A549 (cell line): ENCODE measurements around the gene BCL2. TPM values are rescaled to one million over a fixed set of nuclear protein-coding genes. Genes with fewer than 3 reads are reported as not detected.

ENCODE experiments used
- ATAC-seq, 2 experiments: fragments of 200-7000 bp in 1 of 2; fragments of >200 bp in 1 of 2; cut with Nextera tagmentation in 1 of 2; cut with Tn5 transposase in 1 of 2; 3 replicates each; pipeline versions ENCODE4 v1.8.0 to v1.9.1; 2018 to 2020; ENCODE audit warnings: mild to moderate bottlenecking in 1 of 2, moderate library complexity in 1 of 2
- CTCF ChIA-PET: fragments of 300-600 bp; sonication (Branson Sonifier 250); formaldehyde crosslinking; extraction: SDS; loops from one replicate; lab custom pipeline; 2021; ENCODE audit warnings: antibody characterized with exemption, inconsistent platforms; lab: Yijun Ruan, JAX
- POLR2A ChIA-PET: fragments of 350-600 bp; formaldehyde crosslinking; extraction: SDS; loops from one replicate; lab custom pipeline; 2021; ENCODE audit warnings: antibody characterized with exemption, inconsistent platforms; lab: Yijun Ruan, JAX
- DNase-seq, 2 experiments: peaks; one replicate each; pipeline versions ENCODE4 v3.0.0 to v3.0.0-alpha.2; 2011 to 2016; ENCODE audit warnings: low read depth in 1 of 2, low spot score in 1 of 2
- FAIRE-seq: peaks from 2 replicates; lab custom pipeline; 2011; peaks lifted over from hg19 to GRCh38; lab: Jason Lieb, UNC
- H3K27ac ChIP-seq, 2 experiments: fragments of >200 bp; sonication (Bioruptor Twin); formaldehyde crosslinking; 3 replicates each; pipeline ENCODE4 v1.5.1; 2016 to 2017
- H3K4me1 ChIP-seq: fragments of >200 bp; sonication (Bioruptor Twin); formaldehyde crosslinking; 3 replicates; pipeline ENCODE4 v1.6.1; 2016
- H3K4me2 ChIP-seq: fragments of >200 bp; sonication (Bioruptor Twin); formaldehyde crosslinking; 3 replicates; pipeline ENCODE4 v1.6.1; 2016
- H3K4me3 ChIP-seq: fragments of >200 bp; sonication (Bioruptor Twin); formaldehyde crosslinking; 3 replicates; pipeline ENCODE4 v1.5.1; 2016
- H3K9me3 ChIP-seq: fragments of >200 bp; sonication (Bioruptor Twin); formaldehyde crosslinking; 3 replicates; pipeline ENCODE4 v1.6.1; 2016
- ATOH8 ChIP-seq: fragments of 250-450 bp; sonication (Bioruptor Pico); IDR thresholded peaks from 2 replicates; pipeline ENCODE4 v1.5.0; 2020; ENCODE audit warnings: low read depth, mild to moderate bottlenecking, moderate library complexity
- BCL3 ChIP-seq: fragments of >200 bp; sonication (Bioruptor Twin); formaldehyde crosslinking; IDR thresholded peaks from 3 replicates; pipeline ENCODE4 v1.6.1; 2016
- CBX8 ChIP-seq: fragments of 200-600 bp; sonication (generic); IDR thresholded peaks from 2 replicates; pipeline ENCODE4 v1.6.1; 2016
- EP300 ChIP-seq, 2 experiments: fragments of >200 bp; sonication (Bioruptor Twin); formaldehyde crosslinking; IDR thresholded peaks; 2 replicates in 1 of 2; 3 replicates in 1 of 2; pipeline ENCODE4 v1.6.1; 2016 to 2017
- FOSL2 ChIP-seq, 2 experiments: fragments of 450-650 bp in 1 of 2; fragments of >200 bp in 1 of 2; sonication (Bioruptor Twin) in 1 of 2; formaldehyde crosslinking; IDR thresholded peaks; 2 replicates each; pipeline versions ENCODE4 v1.5.0 to v1.6.1; 2016 to 2020; ENCODE audit warnings: mild to moderate bottlenecking in 1 of 2, moderate library complexity in 1 of 2
- HDAC2 ChIP-seq: fragments of 200-600 bp; sonication (generic); IDR thresholded peaks from 2 replicates; pipeline ENCODE4 v1.6.1; 2016
- HEYL ChIP-seq: fragments of 250-450 bp; sonication (Bioruptor Pico); IDR thresholded peaks from 2 replicates; pipeline ENCODE4 v1.8.0; 2021; ENCODE audit warnings: mild to moderate bottlenecking, moderate library complexity
- HOXB13 ChIP-seq: fragments of 250-450 bp; sonication (Bioruptor Pico); IDR thresholded peaks from 2 replicates; pipeline ENCODE4 v1.5.0; 2020; ENCODE audit warnings: low read depth, mild to moderate bottlenecking, moderate library complexity
- MAX ChIP-seq: IDR thresholded peaks from 2 replicates; pipeline ENCODE4 v1.6.1; 2012
- MAZ ChIP-seq: fragments of 150-350 bp; IDR thresholded peaks from 2 replicates; pipeline ENCODE4 v1.6.1; 2014; ENCODE audit warnings: antibody characterized with exemption, low read depth, low read length, borderline replicate concordance
- NFE2L2 ChIP-seq: fragments of 150-350 bp; conservative IDR thresholded peaks from 2 replicates; pipeline ENCODE4 v1.6.1; 2014; ENCODE audit warnings: low read length
- NPAS2 ChIP-seq: fragments of 250-450 bp; sonication (Bioruptor Pico); IDR thresholded peaks from 2 replicates; pipeline ENCODE4 v1.8.0; 2022; ENCODE audit warnings: mild to moderate bottlenecking, moderate library complexity, borderline replicate concordance
- PHF8 ChIP-seq: fragments of 200-600 bp; sonication (generic); IDR thresholded peaks from 2 replicates; pipeline ENCODE4 v1.6.1; 2016; ENCODE audit warnings: low read depth, mild to moderate bottlenecking, antibody characterized with exemption, moderate library complexity, borderline replicate concordance
- POLR2A ChIP-seq: IDR thresholded peaks from 2 replicates; pipeline ENCODE4 v1.6.1; 2012; ENCODE audit warnings: mild to moderate bottlenecking, low read length
- POLR2AphosphoS2 ChIP-seq: conservative IDR thresholded peaks from 2 replicates; pipeline ENCODE4 v1.6.1; 2012; ENCODE audit warnings: low read length, improper control_type of control experiment, inconsistent platforms
- RAD21 ChIP-seq, 2 experiments: fragments of >200 bp in 1 of 2; sonication (Bioruptor Twin) in 1 of 2; formaldehyde crosslinking in 1 of 2; IDR thresholded peaks in 1 of 2; conservative IDR thresholded peaks in 1 of 2; 2 replicates in 1 of 2; 3 replicates in 1 of 2; pipeline ENCODE4 v1.6.1; 2012 to 2018; ENCODE audit warnings: inconsistent platforms in 1 of 2
- SMC3 ChIP-seq: fragments of >200 bp; sonication (Bioruptor Twin); formaldehyde crosslinking; IDR thresholded peaks from 3 replicates; pipeline ENCODE4 v1.6.1; 2018; ENCODE audit warnings: inconsistent platforms
- TP53 ChIP-seq: fragments of 250-450 bp; sonication (Bioruptor Pico); IDR thresholded peaks from 2 replicates; pipeline ENCODE4 v1.5.0; 2021; ENCODE audit warnings: mild to moderate bottlenecking, moderate library complexity
- USF2 ChIP-seq: fragments of 450-650 bp; IDR thresholded peaks from 2 replicates; pipeline ENCODE4 v1.6.1; 2014; ENCODE audit warnings: antibody characterized with exemption
- WGBS: methylation state at CpG from one replicate; pipeline ENCODE4 v1.1.6; 2017; ENCODE audit errors: missing lambda C conversion rate; 5-methylcytosine and 5-hydroxymethylcytosine counted together
- polyA plus RNA-seq, 4 experiments: library from polyadenylated mRNA; depleted of rRNA in 3 of 4; stranded (reverse); fragments of >200 nt; fragmentation: RNase III in 1 of 4; extraction: RNeasy Plus Mini Kit Qiagen cat#74134 plus additional on column Dnase treatment in 1 of 4; gene quantifications; 2 replicates in 3 of 4; 3 replicates in 1 of 4; pipeline ENCODE4 v1.2.3, GENCODE V29; 2011 to 2017
- TF ChIP-seq, protein P1 (sequence below): IDR thresholded peaks from 2 replicates; pipeline ENCODE4 v1.6.1; 2012; ENCODE audit warnings: low read depth, borderline replicate concordance
- TF ChIP-seq, protein P2 (sequence below): fragments of >200 bp; sonication (Bioruptor Twin); formaldehyde crosslinking; IDR thresholded peaks from 3 replicates; pipeline ENCODE4 v1.5.1; 2016

BCL2 gene
- polyA plus RNA-seq, 2 of the 4 experiments (the other 2 are of a cell fraction) = 0.50 to 0.61 TPM

DNA sequence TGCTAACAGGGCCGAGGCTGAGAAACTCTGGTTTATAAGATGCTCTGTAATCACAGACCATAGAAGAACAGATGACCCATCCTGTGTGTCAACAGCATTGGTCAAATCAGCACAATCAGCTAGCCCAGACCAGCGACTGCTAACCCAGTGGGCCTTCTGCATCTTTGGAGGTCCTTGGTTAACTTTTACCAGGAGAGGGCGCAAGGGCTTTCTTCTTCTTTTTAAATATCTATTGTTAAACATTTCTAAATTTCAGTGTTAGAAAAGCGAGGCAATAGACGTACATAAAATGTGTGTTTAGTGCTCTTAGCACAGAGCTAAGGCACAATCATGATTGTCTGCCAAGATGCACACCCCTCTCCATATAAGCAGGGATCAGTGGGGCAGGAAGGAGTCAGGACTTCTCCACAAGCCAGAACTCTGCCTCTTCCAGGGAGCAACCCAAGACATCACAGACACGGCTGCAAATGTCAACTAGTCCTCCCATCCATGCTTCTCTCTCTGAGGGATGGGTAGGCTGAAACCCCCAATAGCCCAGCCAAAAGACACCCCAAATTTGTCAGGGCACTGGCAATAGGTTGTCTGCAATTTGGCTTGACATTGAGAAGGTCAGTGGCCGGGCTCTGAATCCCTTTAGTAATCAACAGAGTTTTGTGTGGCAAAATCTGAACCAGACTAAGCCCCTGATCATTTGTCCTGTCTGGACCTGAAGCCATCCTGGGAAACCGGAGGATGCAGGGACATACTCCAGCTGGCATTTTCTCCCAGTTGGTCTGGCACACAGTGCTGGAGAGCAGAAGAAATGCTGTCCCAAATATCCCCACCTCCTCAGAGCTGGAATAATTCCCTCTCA, 188.2 kb downstream of the BCL2 start:
- Histone ChIP-seq H3K9me3 (no peaks in the 10 kb centered on the region), H3K4me1 (no peaks in the 10 kb centered on the region), H3K4me2 (no peak overlapping the region), H3K27ac (no peak overlapping the region), H3K4me3 (no peak overlapping the region)
- 13% methylated on average over 7 of the region's 8 CpGs for whole genome bisulfite sequencing
- peak; percentile 16 to 22 for DNase-seq
- peak in 1 of 2 experiments; percentile 72; a peak in 3 of 6 replicates for ATAC-seq
- ChIA-PET POLR2A (no interaction called here), CTCF (interaction anchor here (0.6 to 5.0 kb wide), 15 partner anchors 10 to 299 kb away, joined by 3 to 26 read pairs (median 3); no protein-coding TSS in a partner anchor)
- TF ChIP-seq USF2 = no peak
- no peak for TF ChIP-seq EP300 (IDR thresholded peaks at IDR 0.05)
- no peak for TF ChIP-seq HEYL (CRISPR knock-in tag)
- TF ChIP-seq, protein P1, sequence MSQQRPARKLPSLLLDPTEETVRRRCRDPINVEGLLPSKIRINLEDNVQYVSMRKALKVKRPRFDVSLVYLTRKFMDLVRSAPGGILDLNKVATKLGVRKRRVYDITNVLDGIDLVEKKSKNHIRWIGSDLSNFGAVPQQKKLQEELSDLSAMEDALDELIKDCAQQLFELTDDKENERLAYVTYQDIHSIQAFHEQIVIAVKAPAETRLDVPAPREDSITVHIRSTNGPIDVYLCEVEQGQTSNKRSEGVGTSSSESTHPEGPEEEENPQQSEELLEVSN = no peak
- peak; percentile 65 for TF ChIP-seq SMC3
- no peak for TF ChIP-seq NPAS2
- no peak for TF ChIP-seq CBX8
- no peak for TF ChIP-seq PHF8
- peak; percentile 41 to 45 for TF ChIP-seq RAD21 (conservative IDR thresholded peaks at IDR 0.05 in 1 of 2, IDR thresholded peaks at IDR 0.05 in 1 of 2)
- TF ChIP-seq, protein P2, sequence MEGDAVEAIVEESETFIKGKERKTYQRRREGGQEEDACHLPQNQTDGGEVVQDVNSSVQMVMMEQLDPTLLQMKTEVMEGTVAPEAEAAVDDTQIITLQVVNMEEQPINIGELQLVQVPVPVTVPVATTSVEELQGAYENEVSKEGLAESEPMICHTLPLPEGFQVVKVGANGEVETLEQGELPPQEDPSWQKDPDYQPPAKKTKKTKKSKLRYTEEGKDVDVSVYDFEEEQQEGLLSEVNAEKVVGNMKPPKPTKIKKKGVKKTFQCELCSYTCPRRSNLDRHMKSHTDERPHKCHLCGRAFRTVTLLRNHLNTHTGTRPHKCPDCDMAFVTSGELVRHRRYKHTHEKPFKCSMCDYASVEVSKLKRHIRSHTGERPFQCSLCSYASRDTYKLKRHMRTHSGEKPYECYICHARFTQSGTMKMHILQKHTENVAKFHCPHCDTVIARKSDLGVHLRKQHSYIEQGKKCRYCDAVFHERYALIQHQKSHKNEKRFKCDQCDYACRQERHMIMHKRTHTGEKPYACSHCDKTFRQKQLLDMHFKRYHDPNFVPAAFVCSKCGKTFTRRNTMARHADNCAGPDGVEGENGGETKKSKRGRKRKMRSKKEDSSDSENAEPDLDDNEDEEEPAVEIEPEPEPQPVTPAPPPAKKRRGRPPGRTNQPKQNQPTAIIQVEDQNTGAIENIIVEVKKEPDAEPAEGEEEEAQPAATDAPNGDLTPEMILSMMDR = peak; percentile 56
- FAIRE-seq = no peak

DNA sequence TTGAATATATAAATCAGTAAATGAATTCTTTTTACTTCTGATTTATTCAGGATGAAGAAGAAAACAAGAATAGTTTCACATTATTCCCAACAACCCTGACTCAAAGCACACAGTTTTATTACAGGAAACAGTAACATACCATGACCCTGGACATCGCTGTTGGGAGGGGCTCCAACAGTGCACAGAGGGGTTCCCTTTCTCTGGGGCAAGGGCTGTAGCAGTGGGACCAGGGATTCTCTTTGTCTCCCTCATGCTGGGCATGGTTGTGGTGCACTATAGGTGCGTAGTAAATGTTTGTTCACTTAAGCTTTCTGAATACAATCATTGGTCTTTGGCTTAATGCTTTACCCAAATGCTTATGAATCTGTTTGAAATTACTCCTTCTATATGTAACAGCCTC, 189.4 kb downstream of the BCL2 start:
- H3K4me1 ChIP-seq = no peaks in the 10 kb centered on the region
- FAIRE-seq = no peak
- TF ChIP-seq MAZ = no peak
- no peak for TF ChIP-seq BCL3
- TF ChIP-seq FOSL2 (IDR thresholded peaks at IDR 0.05) = no peak
- no peak for TF ChIP-seq FOSL2 (CRISPR knock-in tag; IDR thresholded peaks at IDR 0.05)
- no peak for TF ChIP-seq POLR2AphosphoS2
- no peak for TF ChIP-seq NFE2L2
- TF ChIP-seq MAX = no peak
- TF ChIP-seq POLR2A = no peak
- no peak for TF ChIP-seq TP53 (CRISPR knock-in tag)
- TF ChIP-seq EP300 (IDR thresholded peaks at IDR 0.05) = no peak
- no peak for TF ChIP-seq ATOH8
- TF ChIP-seq HDAC2 = no peak
- TF ChIP-seq HOXB13 (CRISPR knock-in tag) = no peak
- 38% methylated on average over 2 of the region's 2 CpGs for WGBS
- no peak overlapping the region for H3K27ac ChIP-seq
- ATAC-seq = no peak
- ChIA-PET POLR2A (no interaction called here), CTCF (interaction anchor here (1.1 to 1.3 kb wide), 2 partner anchors 8 to 193 kb away, joined by 3 to 4 read pairs; no protein-coding TSS in a partner anchor)
- DNase-seq = no peak
- H3K4me2 ChIP-seq = no peak overlapping the region
- no peaks in the 10 kb centered on the region for H3K9me3 ChIP-seq
- no peak overlapping the region for H3K4me3 ChIP-seq
